Limb (tissue), 2 donors: Measurements from ENCODE around the gene PAX6.

Source experiments
- DNase-seq, 2 donors: peaks; one replicate each; pipeline ENCODE4 v3.0.0-alpha.2; 2016; ENCODE audit errors: extremely low spot score in 2 of 2

The PAX6 gene

GRCh38 chr11:31798554-31799434 is 12.3 kb downstream of the PAX6 start:
- DNase-seq, result peak in 1 of 2 donors; percentile 67

GRCh38 chr11:31798057-31798553 is 13.0 kb downstream of the PAX6 start:
- DNase-seq, result no peak

GRCh38 chr11:31797190-31798056 is 13.7 kb downstream of the PAX6 start:
- no peak for DNase-seq

GRCh38 chr11:31796499-31797189 is 14.5 kb downstream of the PAX6 start:
- DNase-seq, result peak in 1 of 2 donors; percentile 37

- no peak for DNase-seq
These were observed 15.2 kb downstream of the PAX6 start for GRCh38 chr11:31795706-31796498.

- DNase-seq, result no peak
These were observed 16.6 kb downstream of the PAX6 start for GRCh38 chr11:31794548-31794947.

GRCh38 chr11:31793264-31793663 is 17.9 kb downstream of the PAX6 start:
- DNase-seq, result no peak

GRCh38 chr11:31792456-31792855 is 18.7 kb downstream of the PAX6 start:
- no peak for DNase-seq

GRCh38 chr11:31792036-31792435 is 19.1 kb downstream of the PAX6 start:
- no peak for DNase-seq

GRCh38 chr11:31790649-31791048 is 20.5 kb downstream of the PAX6 start:
- DNase-seq, result no peak

GRCh38 chr11:31788085-31788484 is 23.0 kb downstream of the PAX6 start:
- DNase-seq, result no peak

GRCh38 chr11:31786996-31787685 is 24.0 kb downstream of the PAX6 start:
- DNase-seq, result no peak

GRCh38 chr11:31784611-31785010 is 26.5 kb downstream of the PAX6 start:
- no peak for DNase-seq

GRCh38 chr11:31783252-31783651 is 27.9 kb downstream of the PAX6 start:
- no peak for DNase-seq

- DNase-seq, result no peak
These were observed 28.9 kb downstream of the PAX6 start for GRCh38 chr11:31782257-31782656.

GRCh38 chr11:31780480-31780971 is 30.6 kb downstream of the PAX6 start:
- no peak for DNase-seq

GRCh38 chr11:31780078-31780477 is 31.0 kb downstream of the PAX6 start:
- no peak for DNase-seq

- DNase-seq, result peak in 1 of 2 donors; percentile 43
These were observed 31.7 kb downstream of the PAX6 start for GRCh38 chr11:31779374-31779791.

- no peak for DNase-seq
These were observed 38.7 kb downstream of the PAX6 start for GRCh38 chr11:31772412-31772811.
